ENCODE data around the gene LST1.
A peak's percentile ranks its signal among the peaks of the same experiment; 100 is the strongest.

The LST1 gene

GRCh38 chr6:31560697-31561058, 25.4 kb upstream of the LST1 start:
- DNase-seq = no peak

GRCh38 chr6:31567531-31568370, 18.3 kb upstream of the LST1 start:
- no peak for DNase-seq

- peak in 1 of 2 donors; percentile 68 for DNase-seq
Measured at GRCh38 chr6:31568537-31568961, 17.5 kb upstream of the LST1 start.

GRCh38 chr6:31569861-31570536, 16.1 kb upstream of the LST1 start:
- DNase-seq = no peak

- DNase-seq = no peak
Measured at GRCh38 chr6:31572041-31572911, 13.8 kb upstream of the LST1 start, which contains the start of gene LTA. TSS of gene LTA (plus strand) at chr6:31572289. CDS start at chr6:31572743, 454 bp downstream.

- no peak for DNase-seq
Measured at GRCh38 chr6:31573239-31574105, 12.6 kb upstream of the LST1 start.

- no peak for DNase-seq
Measured at GRCh38 chr6:31574106-31575061, 11.7 kb upstream of the LST1 start.

GRCh38 chr6:31575335-31575901, 10.7 kb upstream of the LST1 start, which contains the start of gene TNF:
TSS of gene TNF (plus strand) at chr6:31575565. CDS start at chr6:31575742, 177 bp downstream.
- DNase-seq = peak in 1 of 2 donors; percentile 41

GRCh38 chr6:31575952-31576685, 10.0 kb upstream of the LST1 start:
- no peak for DNase-seq

- no peak for DNase-seq
Measured at GRCh38 chr6:31576897-31577578, 9.0 kb upstream of the LST1 start.

GRCh38 chr6:31577579-31577966, 8.5 kb upstream of the LST1 start:
- DNase-seq = no peak

- DNase-seq = no peak
Measured at GRCh38 chr6:31578184-31579118, 7.6 kb upstream of the LST1 start.

- no peak for DNase-seq
Measured at GRCh38 chr6:31579119-31579505, 7.0 kb upstream of the LST1 start.

GRCh38 chr6:31579546-31580437, 6.3 kb upstream of the LST1 start:
- DNase-seq = no peak

- no peak for DNase-seq
Measured at GRCh38 chr6:31580438-31580740, 5.7 kb upstream of the LST1 start.

- peak; percentile 43 to 72 for DNase-seq
Measured at GRCh38 chr6:31580807-31581433, 5.2 kb upstream of the LST1 start.

All from bone marrow (tissue), 2 donors.